Karpas-422 (cell line): ENCODE measurements around the gene P3H2. TPM values are rescaled to one million over a fixed set of nuclear protein-coding genes. Genes with fewer than 3 reads are reported as not detected.

Experiments
- DNase-seq: peaks from one replicate; pipeline ENCODE4 v3.0.0-alpha.2; 2015
- H2AFZ ChIP-seq: fragments of 200-600 bp; sonication (generic); 2 replicates; pipeline ENCODE4 v1.6.1; 2014; ENCODE audit warnings: antibody characterized with exemption, low read length, mixed read lengths
- H3K27ac ChIP-seq: fragments of 200-600 bp; sonication (generic); 2 replicates; pipeline ENCODE4 v1.5.1; 2014; ENCODE audit warnings: mild to moderate bottlenecking, low read length, moderate library complexity
- H3K27me3 ChIP-seq: fragments of 200-600 bp; sonication (generic); 2 replicates; pipeline ENCODE4 v1.6.1; 2014; ENCODE audit warnings: low read length, mixed read lengths
- H3K36me3 ChIP-seq: fragments of 200-600 bp; sonication (generic); 2 replicates; pipeline ENCODE4 v1.6.1; 2014; ENCODE audit warnings: low read length, mixed read lengths; ENCODE audit not compliant: insufficient read depth
- H3K4me1 ChIP-seq: fragments of 200-600 bp; sonication (generic); 2 replicates; pipeline ENCODE4 v1.6.1; 2014; ENCODE audit warnings: mild to moderate bottlenecking, low read length, mixed read lengths
- H3K4me2 ChIP-seq: fragments of 200-600 bp; sonication (generic); 2 replicates; pipeline ENCODE4 v1.6.1; 2014; ENCODE audit warnings: low read length, low read depth, mild to moderate bottlenecking; ENCODE audit not compliant: poor library complexity, severe bottlenecking
- H3K4me3 ChIP-seq: fragments of 200-600 bp; sonication (generic); 2 replicates; pipeline ENCODE4 v1.5.1; 2014; ENCODE audit warnings: mild to moderate bottlenecking, antibody characterized with exemption, low read length, mixed read lengths
- H3K79me2 ChIP-seq: fragments of 200-600 bp; sonication (generic); 2 replicates; pipeline ENCODE4 v1.6.1; 2014; ENCODE audit warnings: mild to moderate bottlenecking, low read length, mixed read lengths
- H3K9ac ChIP-seq: fragments of 200-600 bp; sonication (generic); 2 replicates; pipeline ENCODE4 v1.6.0; 2014; ENCODE audit warnings: low read length
- H3K9me2 ChIP-seq: fragments of 200-600 bp; sonication (generic), shearing (Covaris generic); replicated peaks from 2 replicates; pipeline ENCODE4 v1.6.0; 2014; ENCODE audit warnings: mild to moderate bottlenecking, low read length, moderate library complexity; ENCODE audit not compliant: insufficient read depth
- H3K9me3 ChIP-seq: fragments of 300-700, 200-600 bp; sonication (generic); 2 replicates; pipeline ENCODE4 v1.6.1; 2014; ENCODE audit warnings: low read length, mixed read lengths
- H4K20me1 ChIP-seq: fragments of 200-600 bp; sonication (generic); 2 replicates; pipeline ENCODE4 v1.6.1; 2014; ENCODE audit warnings: mild to moderate bottlenecking, antibody characterized with exemption, low read length, low read depth; ENCODE audit not compliant: insufficient read depth
- total RNA-seq: library from RNA; depleted of rRNA; stranded (reverse); fragments of >200 nt; shearing (Covaris generic); gene quantifications from 2 replicates; pipeline ENCODE4 v1.2.3, GENCODE V29; 2014; ENCODE audit warnings: low replicate concordance

The P3H2 gene
- total RNA-seq, 1 experiment from 2014 or later = not detected

GRCh38 chr3:190004656-190005055 is 116.0 kb downstream of the P3H2 start:
- no peaks in the 10 kb centered on the region for H3K79me2 ChIP-seq
- H3K36me3 ChIP-seq = no peaks in the 10 kb centered on the region
- no peaks in the 10 kb centered on the region for H3K4me1 ChIP-seq
- H3K4me2 ChIP-seq = no peak overlapping the region
- H3K9me3 ChIP-seq = no peaks in the 10 kb centered on the region
- no peaks in the 10 kb centered on the region for H3K27me3 ChIP-seq
- H4K20me1 ChIP-seq = no peaks in the 10 kb centered on the region
- H3K27ac ChIP-seq = no peak overlapping the region
- DNase-seq = no peak
- no peak overlapping the region for H3K4me3 ChIP-seq
- H3K9ac ChIP-seq = no peak overlapping the region
- H3K9me2 ChIP-seq = no peaks in the 10 kb centered on the region
- no peak overlapping the region for H2AFZ ChIP-seq

GRCh38 chr3:190003681-190004123 is 117.0 kb downstream of the P3H2 start:
- Histone ChIP-seq H3K9me2 (no peaks in the 10 kb centered on the region), H3K4me1 (no peaks in the 10 kb centered on the region), H3K27ac (no peak overlapping the region), H3K9me3 (no peaks in the 10 kb centered on the region), H3K36me3 (no peaks in the 10 kb centered on the region), H3K4me2 (no peak overlapping the region), H2AFZ (no peak overlapping the region), H3K27me3 (no peaks in the 10 kb centered on the region), H3K79me2 (no peaks in the 10 kb centered on the region), H3K4me3 (no peak overlapping the region), H4K20me1 (no peaks in the 10 kb centered on the region), H3K9ac (no peak overlapping the region)
- DNase-seq = no peak

GRCh38 chr3:190003068-190003467 is 117.6 kb downstream of the P3H2 start:
- Histone ChIP-seq H3K4me3 (no peak overlapping the region), H4K20me1 (no peaks in the 10 kb centered on the region), H3K27ac (no peak overlapping the region), H3K36me3 (no peaks in the 10 kb centered on the region), H3K9me2 (no peaks in the 10 kb centered on the region), H2AFZ (no peak overlapping the region), H3K9ac (no peak overlapping the region), H3K79me2 (no peaks in the 10 kb centered on the region), H3K4me1 (no peaks in the 10 kb centered on the region), H3K27me3 (no peaks in the 10 kb centered on the region), H3K9me3 (no peaks in the 10 kb centered on the region), H3K4me2 (no peak overlapping the region)
- no peak for DNase-seq

- Histone ChIP-seq H2AFZ (no peak overlapping the region), H3K9me2 (no peaks in the 10 kb centered on the region)
Measured at GRCh38 chr3:190001426-190001825, 119.3 kb downstream of the P3H2 start.

GRCh38 chr3:190000861-190001196 is 119.9 kb downstream of the P3H2 start:
- no peak overlapping the region for H2AFZ ChIP-seq
- H3K9me3 ChIP-seq = no peaks in the 10 kb centered on the region

More at GRCh38 chr3:190001426-190001825, 119.3 kb downstream of the P3H2 start:
- Histone ChIP-seq H3K9ac (no peak overlapping the region), H3K27me3 (no peaks in the 10 kb centered on the region), H3K4me1 (no peaks in the 10 kb centered on the region), H3K79me2 (no peaks in the 10 kb centered on the region), H3K4me3 (no peak overlapping the region), H4K20me1 (no peaks in the 10 kb centered on the region), H3K4me2 (no peak overlapping the region), H3K36me3 (no peaks in the 10 kb centered on the region), H3K27ac (no peak overlapping the region), H3K9me3 (no peaks in the 10 kb centered on the region)
- DNase-seq = no peak

GRCh38 chr3:190000187-190000860 is 120.4 kb downstream of the P3H2 start:
- no peak overlapping the region for H3K9ac ChIP-seq
- no peak overlapping the region for H3K4me3 ChIP-seq
- no peak for DNase-seq
- H3K9me2 ChIP-seq = no peaks in the 10 kb centered on the region
- H4K20me1 ChIP-seq = no peaks in the 10 kb centered on the region
- H3K27me3 ChIP-seq = no peaks in the 10 kb centered on the region
- no peaks in the 10 kb centered on the region for H3K4me1 ChIP-seq
- no peaks in the 10 kb centered on the region for H3K36me3 ChIP-seq
- no peaks in the 10 kb centered on the region for H3K79me2 ChIP-seq
- no peak overlapping the region for H2AFZ ChIP-seq
- H3K27ac ChIP-seq = no peak overlapping the region
- no peak overlapping the region for H3K4me2 ChIP-seq
- no peaks in the 10 kb centered on the region for H3K9me3 ChIP-seq

More at GRCh38 chr3:190000861-190001196, 119.9 kb downstream of the P3H2 start:
- Histone ChIP-seq H3K4me3 (no peak overlapping the region), H3K4me2 (no peak overlapping the region), H3K79me2 (no peaks in the 10 kb centered on the region), H3K9ac (no peak overlapping the region), H3K9me2 (no peaks in the 10 kb centered on the region), H3K27ac (no peak overlapping the region), H3K36me3 (no peaks in the 10 kb centered on the region), H4K20me1 (no peaks in the 10 kb centered on the region), H3K4me1 (no peaks in the 10 kb centered on the region), H3K27me3 (no peaks in the 10 kb centered on the region)
- no peak for DNase-seq

GRCh38 chr3:189999718-190000117 is 121.0 kb downstream of the P3H2 start:
- Histone ChIP-seq H3K36me3 (no peaks in the 10 kb centered on the region), H2AFZ (no peak overlapping the region)
- DNase-seq = no peak

GRCh38 chr3:189995129-189995528 is 125.6 kb downstream of the P3H2 start:
- Histone ChIP-seq H3K27me3 (no peaks in the 10 kb centered on the region), H3K9me2 (no peaks in the 10 kb centered on the region), H3K79me2 (no peaks in the 10 kb centered on the region), H3K9me3 (no peaks in the 10 kb centered on the region), H3K4me1 (no peaks in the 10 kb centered on the region), H2AFZ (no peak overlapping the region), H3K36me3 (no peaks in the 10 kb centered on the region), H3K4me3 (no peak overlapping the region), H3K9ac (no peak overlapping the region), H3K4me2 (no peak overlapping the region), H4K20me1 (no peaks in the 10 kb centered on the region), H3K27ac (no peak overlapping the region)
- DNase-seq = no peak

More at GRCh38 chr3:189999718-190000117, 121.0 kb downstream of the P3H2 start:
- Histone ChIP-seq H3K9me2 (no peaks in the 10 kb centered on the region), H3K9me3 (no peaks in the 10 kb centered on the region), H3K4me2 (no peak overlapping the region), H3K27ac (no peak overlapping the region), H3K4me1 (no peaks in the 10 kb centered on the region), H3K4me3 (no peak overlapping the region), H3K9ac (no peak overlapping the region), H4K20me1 (no peaks in the 10 kb centered on the region), H3K79me2 (no peaks in the 10 kb centered on the region), H3K27me3 (no peaks in the 10 kb centered on the region)
